ENCODE measurements around the gene CDK19.

GRCh38 chr6:110676396-110676795, 138.9 kb downstream of the CDK19 start:
- TF ChIP-seq CTCF (IDR thresholded peaks at IDR 0.05) (no peak), POLR2A (IDR thresholded peaks at IDR 0.05) (no peak)
